HepG2 (cell line): Measurements from ENCODE around the gene ZDHHC14. TPM values are rescaled to one million over a fixed set of nuclear protein-coding genes. Genes with fewer than 3 reads are reported as not detected.

Experiments used
- GATAD2A ChIP-seq: IDR thresholded peaks from 2 replicates; pipeline ENCODE4 v1.6.1; 2016
- HDAC2 ChIP-seq: sonication (generic); formaldehyde crosslinking; IDR thresholded peaks from 2 replicates; pipeline ENCODE4 v1.4.0; 2020; ENCODE audit warnings: missing genetic modification reagents
- KAT8 ChIP-seq: IDR thresholded peaks from 2 replicates; pipeline ENCODE4 v1.6.1; 2016; ENCODE audit warnings: missing genetic modification reagents, missing compliant biosample characterization
- KMT2B ChIP-seq: IDR thresholded peaks from 2 replicates; pipeline ENCODE4 v1.6.1; 2016; ENCODE audit warnings: missing genetic modification reagents, missing compliant biosample characterization
- MAF1 ChIP-seq: sonication (generic); formaldehyde crosslinking; IDR thresholded peaks from 2 replicates; pipeline ENCODE4 v1.5.0; 2020; ENCODE audit warnings: missing genetic modification reagents, borderline replicate concordance
- MED1 ChIP-seq: sonication (generic); formaldehyde crosslinking; IDR thresholded peaks from 2 replicates; pipeline ENCODE4 v1.4.0; 2020; ENCODE audit warnings: missing genetic modification reagents
- PCBP1 ChIP-seq: fragments of 200-400 bp; formaldehyde crosslinking; IDR thresholded peaks from 2 replicates; pipeline ENCODE4 v1.6.1; 2017; ENCODE audit warnings: mild to moderate bottlenecking, low read depth, low read length, borderline replicate concordance
- RELA ChIP-seq: sonication (generic); formaldehyde crosslinking; IDR thresholded peaks from 2 replicates; pipeline ENCODE4 v1.4.0; 2020; ENCODE audit warnings: missing genetic modification reagents
- REPIN1 ChIP-seq: sonication (generic); formaldehyde crosslinking; IDR thresholded peaks from 2 replicates; pipeline ENCODE4 v1.8.0; 2022; ENCODE audit warnings: missing genetic modification reagents, low read depth, mild to moderate bottlenecking, borderline replicate concordance
- RXRB ChIP-seq: IDR thresholded peaks from 2 replicates; pipeline ENCODE4 v1.6.1; 2016; ENCODE audit warnings: borderline replicate concordance, missing genetic modification reagents, missing compliant biosample characterization
- SIX1 ChIP-seq: sonication (generic); formaldehyde crosslinking; IDR thresholded peaks from 2 replicates; pipeline ENCODE4 v1.4.0; 2020; ENCODE audit warnings: missing genetic modification reagents, borderline replicate concordance
- SOX5 ChIP-seq: IDR thresholded peaks from 2 replicates; pipeline ENCODE4 v1.6.1; 2016; ENCODE audit warnings: borderline replicate concordance
- ZBTB3 ChIP-seq: sonication (generic); formaldehyde crosslinking; IDR thresholded peaks from 2 replicates; pipeline ENCODE4 v1.4.0; 2020; ENCODE audit warnings: low read depth, mild to moderate bottlenecking, moderate library complexity, missing genetic modification reagents, borderline replicate concordance
- ZKSCAN8 ChIP-seq: IDR thresholded peaks from 2 replicates; pipeline ENCODE4 v1.6.1; 2016; ENCODE audit warnings: borderline replicate concordance, missing genetic modification reagents, missing compliant biosample characterization
- ZNF343 ChIP-seq: sonication (generic); formaldehyde crosslinking; IDR thresholded peaks from 2 replicates; pipeline ENCODE4 v1.4.0; 2020; ENCODE audit warnings: mild to moderate bottlenecking, missing genetic modification reagents
- ZNF496 ChIP-seq: sonication (generic); formaldehyde crosslinking; IDR thresholded peaks from 2 replicates; pipeline ENCODE4 v1.8.1; 2023; ENCODE audit warnings: mild to moderate bottlenecking, moderate library complexity, missing genetic modification reagents; ENCODE audit not compliant: insufficient replicate concordance
- ZNF646 ChIP-seq: sonication (generic); formaldehyde crosslinking; IDR thresholded peaks from 2 replicates; pipeline ENCODE4 v1.9.0; 2021; ENCODE audit warnings: mild to moderate bottlenecking, missing genetic modification reagents
- ZNF670 ChIP-seq: sonication (generic); formaldehyde crosslinking; IDR thresholded peaks from 2 replicates; pipeline ENCODE4 v1.8.0; 2022; ENCODE audit warnings: mild to moderate bottlenecking, missing genetic modification reagents, borderline replicate concordance
- ZSCAN30 ChIP-seq: sonication (generic); formaldehyde crosslinking; IDR thresholded peaks from 2 replicates; pipeline ENCODE4 v1.5.0; 2020; ENCODE audit warnings: mild to moderate bottlenecking, missing genetic modification reagents
- polyA plus RNA-seq, 8 experiments: library from polyadenylated mRNA; depleted of rRNA in 3 of 8; stranded (reverse) in 7 of 8; unstranded in 1 of 8; fragments of >200 nt; fragmentation: Illumina TruSeq in 4 of 8; extraction: Trizol in 4 of 8; gene quantifications; 2 replicates each; pipeline versions ENCODE4 v1.2.1 to v1.2.3, GENCODE V29; 2011 to 2016; ENCODE audit warnings: low read depth in 4 of 8, missing spikeins in 1 of 8, mixed read lengths in 1 of 8; ENCODE audit not compliant: insufficient read depth in 1 of 8
- total RNA-seq, 5 experiments: library from RNA; depleted of rRNA; stranded (reverse); fragments of >200 nt; fragmentation: Illumina TruSeq; extraction: Trizol; gene quantifications; 2 replicates each; pipeline ENCODE4 v1.2.3, GENCODE V29; 2016; ENCODE audit warnings: low read depth in 1 of 5
- TF ChIP-seq, protein P1 (sequence below): sonication (generic); formaldehyde crosslinking; IDR thresholded peaks from 2 replicates; pipeline ENCODE4 v1.8.0; 2022; ENCODE audit warnings: missing genetic modification reagents, mild to moderate bottlenecking, borderline replicate concordance
- TF ChIP-seq, protein P2 (sequence below): sonication (generic); formaldehyde crosslinking; IDR thresholded peaks from 2 replicates; pipeline ENCODE4 v1.5.1; 2020; ENCODE audit warnings: missing genetic modification reagents, mild to moderate bottlenecking, borderline replicate concordance

The ZDHHC14 gene
- total and polyA plus RNA-seq, 2 of the 13 experiments (the other 11 are each of a cell fraction or from before 2014, with no cell fraction given): 3.7 to 9.5 TPM

- TF ChIP-seq ZNF496 (CRISPR knock-in tag): no peak
- TF ChIP-seq RELA (CRISPR knock-in tag): no peak
- TF ChIP-seq ZNF670 (CRISPR knock-in tag): 0 out of 2 replicates have a peak, but pooled peaks have one; percentile 20
- no peak for TF ChIP-seq ZBTB3 (CRISPR knock-in tag)
- TF ChIP-seq SOX5 (CRISPR knock-in tag): peak; percentile 81; the same call in 1 of the 2 replicates
- TF ChIP-seq, protein P1, sequence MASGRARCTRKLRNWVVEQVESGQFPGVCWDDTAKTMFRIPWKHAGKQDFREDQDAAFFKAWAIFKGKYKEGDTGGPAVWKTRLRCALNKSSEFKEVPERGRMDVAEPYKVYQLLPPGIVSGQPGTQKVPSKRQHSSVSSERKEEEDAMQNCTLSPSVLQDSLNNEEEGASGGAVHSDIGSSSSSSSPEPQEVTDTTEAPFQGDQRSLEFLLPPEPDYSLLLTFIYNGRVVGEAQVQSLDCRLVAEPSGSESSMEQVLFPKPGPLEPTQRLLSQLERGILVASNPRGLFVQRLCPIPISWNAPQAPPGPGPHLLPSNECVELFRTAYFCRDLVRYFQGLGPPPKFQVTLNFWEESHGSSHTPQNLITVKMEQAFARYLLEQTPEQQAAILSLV (CRISPR knock-in tag): no peak
- TF ChIP-seq MAF1: no peak
- TF ChIP-seq GATAD2A (CRISPR knock-in tag): peak; percentile 30; the same call in 1 of the 2 replicates
- TF ChIP-seq, protein P2, sequence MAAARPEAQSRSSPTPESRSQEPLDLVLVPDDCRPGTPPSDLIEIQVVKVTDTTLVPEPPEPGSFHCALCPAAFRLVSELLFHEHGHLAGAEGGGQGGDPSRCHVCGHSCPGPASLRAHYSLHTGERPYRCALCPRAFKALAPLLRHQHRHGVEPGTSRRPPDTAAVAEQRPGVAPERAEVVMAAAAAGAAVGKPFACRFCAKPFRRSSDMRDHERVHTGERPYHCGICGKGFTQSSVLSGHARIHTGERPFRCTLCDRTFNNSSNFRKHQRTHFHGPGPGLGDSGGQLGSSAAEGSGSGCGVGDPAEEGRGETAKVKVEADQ: no peak
- TF ChIP-seq MED1 (CRISPR knock-in tag): 0 out of 2 replicates have a peak, but pooled peaks have one; percentile 16
- TF ChIP-seq ZNF646 (CRISPR knock-in tag): 0 out of 2 replicates have a peak, but pooled peaks have one; percentile 61
- 0 out of 2 replicates have a peak, but pooled peaks have one; percentile 24 for TF ChIP-seq HDAC2 (CRISPR knock-in tag)
- TF ChIP-seq ZKSCAN8 (CRISPR knock-in tag): peak; percentile 25; the same call in 1 of the 2 replicates
- TF ChIP-seq ZNF343 (CRISPR knock-in tag): no peak
- 0 out of 2 replicates have a peak, but pooled peaks have one; percentile 28 for TF ChIP-seq REPIN1 (CRISPR knock-in tag)
- peak; percentile 64; the same call in 1 of the 2 replicates for TF ChIP-seq SIX1
- no peak for TF ChIP-seq KMT2B (CRISPR knock-in tag)
- no peak for TF ChIP-seq KAT8 (CRISPR knock-in tag)
- peak; percentile 35; the same call in 1 of the 2 replicates for TF ChIP-seq RXRB (CRISPR knock-in tag)
- TF ChIP-seq ZSCAN30 (CRISPR knock-in tag): 0 out of 2 replicates have a peak, but pooled peaks have one; percentile 28
- no peak for TF ChIP-seq PCBP1
Observed at GRCh38 chr6:157570104-157570503, 189.1 kb downstream of the ZDHHC14 start (continued).
